HG02763 (cell line): Measurements from ENCODE around the gene ESRRB.

Experiments used
- ATAC-seq: cut with Tn5 transposase; IDR thresholded peaks from one replicate; pipeline ENCODE4 v1.9.1; 2021; ENCODE audit warnings: mild to moderate bottlenecking, moderate library complexity; ENCODE audit not compliant: unreplicated experiment

The ESRRB gene

GRCh38 chr14:76351941-76352340, 24.0 kb upstream of the ESRRB start:
- ATAC-seq, result no peak

- no peak for ATAC-seq
These were observed 23.2 kb upstream of the ESRRB start for GRCh38 chr14:76352639-76353281.

- ATAC-seq, result no peak
These were observed 21.6 kb upstream of the ESRRB start for GRCh38 chr14:76354310-76354709.

DNA sequence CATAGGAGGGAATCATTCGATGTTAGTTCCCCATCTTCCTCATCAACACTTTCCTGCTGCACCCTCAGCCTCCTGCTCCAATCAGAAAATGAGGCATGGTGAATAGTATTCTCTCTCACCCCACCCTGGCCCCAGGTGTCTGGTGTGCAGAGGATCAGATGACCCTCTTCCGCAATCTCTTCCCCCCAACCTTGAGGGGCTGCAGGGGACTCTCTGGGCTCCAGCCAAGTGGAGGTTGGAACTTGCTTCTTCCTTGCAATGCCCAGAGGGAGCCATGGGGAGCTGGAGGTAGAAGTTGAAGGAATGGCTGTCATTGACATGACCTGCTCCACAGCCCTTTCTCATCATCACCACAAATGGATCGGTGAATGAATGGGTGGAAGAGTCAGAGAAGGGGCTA, 20.2 kb upstream of the ESRRB start:
- ATAC-seq, result no peak

DNA sequence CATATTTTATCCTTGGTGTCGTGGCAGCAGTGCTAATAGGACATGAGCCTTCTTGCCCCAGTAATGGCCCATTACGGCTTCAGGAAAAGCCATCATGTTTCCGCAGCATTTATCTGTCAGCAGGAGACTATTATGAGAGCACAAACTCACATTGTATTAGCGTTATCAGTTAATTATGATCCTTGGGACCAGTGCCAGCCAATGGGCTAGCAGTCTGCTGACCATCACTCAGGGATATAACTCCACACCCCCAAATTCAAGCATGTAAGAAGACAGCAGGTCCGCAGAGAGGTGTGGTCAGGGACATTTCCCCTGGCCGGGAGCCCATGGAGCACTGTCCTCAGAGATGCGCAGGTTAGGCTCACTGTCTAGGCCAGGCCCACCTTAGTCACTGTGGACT, 4.9 kb upstream of the ESRRB start:
- no peak for ATAC-seq

GRCh38 chr14:76373456-76373855, 2.5 kb upstream of the ESRRB start:
- no peak for ATAC-seq

DNA sequence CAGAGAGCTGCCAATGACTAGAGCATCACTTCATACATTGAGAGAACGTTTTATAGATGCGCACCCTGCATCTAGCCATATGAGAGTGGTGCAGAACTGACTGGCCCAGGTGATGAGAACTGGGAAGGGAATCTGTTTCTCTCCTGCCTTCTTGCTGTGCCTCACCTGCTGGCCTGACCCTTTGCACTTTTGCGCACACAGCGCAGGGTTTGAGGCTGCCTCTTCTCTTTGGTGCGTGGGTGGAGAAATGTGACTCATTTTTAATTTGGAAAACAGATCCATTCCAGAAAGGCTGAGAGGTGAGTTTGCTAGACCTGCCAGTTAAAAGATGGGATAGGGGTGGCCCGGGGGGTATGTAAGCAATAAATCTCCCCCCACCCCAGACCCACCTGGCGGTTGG, 453 bp upstream of the ESRRB start:
- ATAC-seq, result no peak

DNA sequence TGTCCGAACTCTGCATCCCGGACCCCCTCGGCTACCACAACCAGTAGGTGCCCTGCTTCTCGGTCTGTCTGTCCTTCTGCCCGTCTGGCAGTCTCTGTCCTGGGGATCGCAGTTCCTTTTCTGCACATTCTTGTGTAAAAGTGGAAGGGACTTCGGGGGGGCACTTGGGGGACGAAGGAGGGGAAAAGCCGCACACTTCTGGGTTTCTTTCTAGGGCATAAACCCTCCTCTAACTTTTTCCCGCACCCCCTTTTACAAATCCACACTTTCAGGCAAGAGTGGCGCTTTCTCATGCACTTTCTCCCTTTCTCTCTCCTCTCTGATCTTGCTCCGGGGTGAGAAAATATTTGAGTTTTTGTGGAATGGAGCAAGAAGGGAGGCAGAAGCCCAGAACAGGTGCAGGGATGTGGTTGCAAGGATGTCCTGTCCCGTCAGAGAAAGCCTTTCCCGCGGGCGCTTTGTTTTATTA, 506 bp downstream of the ESRRB start:
- no peak for ATAC-seq

- ATAC-seq, result no peak
These were observed 1.2 kb downstream of the ESRRB start for GRCh38 chr14:76376878-76377734.

DNA sequence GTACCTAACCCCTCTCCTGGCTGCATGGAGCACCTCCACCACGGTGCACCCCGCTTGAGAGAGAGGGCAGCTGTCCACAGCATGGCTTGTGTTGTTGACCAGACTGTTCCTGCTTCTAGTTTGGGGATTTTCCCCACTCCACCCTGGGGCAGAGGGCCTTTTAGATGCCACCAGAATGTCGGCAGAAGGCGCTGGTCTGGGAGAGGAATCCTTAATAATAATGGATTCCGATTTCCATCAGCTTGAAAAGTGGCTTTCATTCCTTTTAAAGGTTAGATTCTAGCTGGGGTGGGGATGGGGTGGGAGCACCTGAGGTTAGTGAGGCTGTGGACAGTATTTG, 1.8 kb downstream of the ESRRB start:
- no peak for ATAC-seq

DNA sequence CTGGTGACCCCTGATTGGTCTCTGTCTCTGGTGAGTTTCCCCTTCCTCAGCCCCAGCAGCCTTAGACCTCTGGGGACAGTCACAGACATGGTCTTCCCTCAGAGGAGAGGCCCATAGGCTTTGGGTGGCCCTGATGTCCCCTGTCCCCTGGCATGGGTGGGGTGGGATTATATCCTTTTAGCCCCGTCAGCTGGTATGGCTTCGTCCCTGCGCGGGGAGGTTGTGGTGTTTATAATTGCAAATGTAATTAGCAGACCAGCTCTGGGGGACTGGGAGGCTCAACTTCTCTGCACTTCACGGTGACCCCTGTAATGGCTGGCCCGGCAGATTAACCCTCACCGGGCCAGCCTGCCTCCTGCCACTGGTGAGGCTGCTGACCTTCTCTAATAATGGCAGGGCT, 5.1 kb downstream of the ESRRB start:
- ATAC-seq, result no peak

GRCh38 chr14:76381817-76382494, 6.0 kb downstream of the ESRRB start:
- ATAC-seq, result no peak

GRCh38 chr14:76382495-76382832, 6.5 kb downstream of the ESRRB start:
- ATAC-seq, result no peak

GRCh38 chr14:76385435-76385834, 9.5 kb downstream of the ESRRB start:
- no peak for ATAC-seq

DNA sequence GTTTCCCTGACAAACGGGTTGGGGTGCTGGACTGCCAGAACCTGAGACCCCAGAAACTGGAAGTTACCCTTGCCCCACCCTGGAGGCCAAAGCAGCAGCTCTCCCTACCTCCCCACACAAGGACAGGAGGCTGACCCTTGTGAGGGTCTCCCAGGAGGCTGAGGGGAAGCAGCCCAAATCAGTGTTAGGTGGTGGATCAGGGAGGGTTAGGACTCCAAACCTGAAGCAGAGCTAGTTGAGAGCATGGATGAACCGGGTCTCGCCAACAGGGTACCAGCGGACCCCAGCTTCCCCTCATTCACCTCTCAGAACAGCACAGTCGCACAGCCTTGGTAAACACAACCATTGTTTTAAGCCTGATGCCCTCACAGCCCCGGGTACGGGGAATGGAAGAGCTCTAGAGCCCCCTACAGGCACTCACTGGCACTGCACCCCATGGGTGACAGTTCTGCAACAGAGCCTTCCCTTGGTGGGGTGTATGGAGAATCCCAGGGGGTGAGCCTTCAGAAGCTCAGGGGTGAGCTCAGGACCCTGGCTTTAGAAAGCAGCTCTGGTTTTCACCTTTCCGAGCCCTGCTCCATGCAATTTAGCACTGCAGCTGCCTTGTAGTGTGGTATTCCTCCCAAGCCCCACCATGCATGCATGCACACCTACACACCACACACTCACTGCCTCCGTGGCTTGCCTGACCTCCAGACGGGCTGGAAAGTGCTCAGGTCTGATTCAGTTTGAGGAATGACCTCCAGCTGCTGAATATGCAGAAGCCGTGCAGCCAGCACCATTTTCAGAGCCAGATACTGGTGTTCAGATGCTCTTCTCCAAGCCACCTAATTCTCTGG, 11.2 kb downstream of the ESRRB start:
- no peak for ATAC-seq

GRCh38 chr14:76389841-76390240, 13.9 kb downstream of the ESRRB start:
- ATAC-seq, result no peak

DNA sequence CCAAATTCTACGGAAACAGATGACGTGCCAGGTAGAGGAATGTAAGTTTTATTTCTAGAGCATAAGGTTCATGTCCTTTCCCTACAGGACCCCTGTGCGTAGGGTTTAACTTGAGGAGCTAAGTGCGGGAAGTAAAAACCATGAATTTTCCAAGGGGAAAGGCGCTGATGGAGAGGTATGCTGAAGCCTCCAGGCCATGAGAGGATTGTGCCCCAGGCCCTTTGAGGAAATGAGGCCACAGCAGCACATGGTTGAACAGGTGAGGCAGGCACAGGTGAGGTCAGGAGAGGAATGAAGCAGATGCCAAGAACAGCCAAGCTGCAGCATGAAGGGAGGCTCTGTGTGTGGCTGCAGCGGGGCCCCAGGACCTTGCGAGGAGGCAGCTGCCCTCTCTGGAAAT, 14.7 kb downstream of the ESRRB start:
- no peak for ATAC-seq

- no peak for ATAC-seq
These were observed 16.2 kb downstream of the ESRRB start for GRCh38 chr14:76391981-76392690.

GRCh38 chr14:76394569-76394968, 18.6 kb downstream of the ESRRB start:
- no peak for ATAC-seq

- no peak for ATAC-seq
These were observed 19.2 kb downstream of the ESRRB start for GRCh38 chr14:76395161-76395560.
